SHP77 treated with DMSO at 0.1 percent for 48 hours (cell line): ENCODE measurements around the gene EDARADD.
"Not testable (repeated sequence)": the region's sequence is repeated elsewhere in the genome, so short reads cannot be mapped to it uniquely, and the experiment has no call there.

Source experiments
- DNase-seq: peaks from one replicate; lab custom pipeline; 2025; lab: John Stamatoyannopoulos, UW

The EDARADD gene

DNA sequence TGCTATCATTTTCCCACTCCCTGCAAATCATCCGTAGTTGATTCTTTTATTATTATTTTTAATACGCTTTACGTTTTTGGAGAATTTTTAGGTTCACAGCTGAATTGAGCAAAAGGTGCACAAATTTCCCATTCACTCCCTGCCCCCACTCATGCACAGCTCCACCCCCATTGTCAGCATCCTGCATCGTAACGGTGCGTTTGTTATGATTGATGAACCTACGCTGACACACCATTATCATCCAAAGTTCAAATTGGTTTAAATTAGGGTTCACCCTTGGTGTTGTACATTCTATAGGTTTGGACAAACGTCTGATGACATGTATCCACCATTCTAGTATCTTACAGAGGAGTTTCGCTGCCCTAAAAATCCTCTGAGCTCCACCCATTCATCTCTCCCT is 44.5 kb downstream of the EDARADD start:
- no peak for DNase-seq

GRCh38 chr1:236440373-236440772 is 46.3 kb downstream of the EDARADD start:
- DNase-seq, result no peak

DNA sequence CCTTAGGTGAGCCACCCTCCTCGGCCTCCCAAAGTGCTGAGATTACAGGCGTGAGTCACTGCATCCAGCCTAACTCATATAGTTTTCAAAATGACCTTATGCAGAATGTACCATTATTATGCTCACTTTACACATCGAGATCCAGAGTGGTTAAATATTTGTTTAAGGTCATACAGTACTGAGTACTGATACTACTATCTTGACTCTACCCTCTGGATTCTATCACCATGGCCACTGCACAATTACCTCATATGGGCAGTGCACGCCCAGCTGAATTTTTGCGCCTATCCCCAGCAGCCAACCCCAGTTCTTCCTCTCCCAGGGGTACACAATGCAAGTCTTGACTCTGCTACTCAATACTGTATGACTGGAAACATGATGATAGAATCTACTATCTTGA is 56.7 kb downstream of the EDARADD start:
- no peak for DNase-seq

DNA sequence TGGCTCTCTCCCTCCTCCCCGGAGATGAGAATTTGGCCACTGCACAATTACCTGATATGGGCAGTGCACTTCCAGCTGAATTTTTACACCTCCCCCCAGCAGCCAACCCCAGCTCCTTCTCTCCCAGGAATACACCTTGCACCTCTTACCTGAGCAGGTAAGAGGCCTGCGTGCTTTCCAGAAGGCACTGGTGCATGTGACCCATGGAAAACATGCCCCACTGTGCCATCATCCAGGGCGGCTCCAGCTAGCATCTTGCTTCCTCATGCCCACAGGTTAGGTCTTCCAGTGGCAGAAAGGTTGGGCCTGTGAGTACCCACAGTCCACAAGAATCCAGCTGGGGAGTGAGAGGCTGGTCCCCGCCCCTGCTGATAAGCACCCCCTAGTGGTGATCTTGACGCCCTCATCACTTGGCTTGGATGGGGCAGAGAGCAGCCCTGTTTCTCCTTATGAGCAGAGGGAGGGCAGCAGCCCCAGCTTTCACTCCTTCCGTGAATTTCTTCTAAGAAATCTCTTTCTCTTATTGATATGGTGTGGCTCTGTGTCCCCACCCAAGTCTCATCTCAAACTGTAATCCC is 57.8 kb downstream of the EDARADD start:
- no peak for DNase-seq

DNA sequence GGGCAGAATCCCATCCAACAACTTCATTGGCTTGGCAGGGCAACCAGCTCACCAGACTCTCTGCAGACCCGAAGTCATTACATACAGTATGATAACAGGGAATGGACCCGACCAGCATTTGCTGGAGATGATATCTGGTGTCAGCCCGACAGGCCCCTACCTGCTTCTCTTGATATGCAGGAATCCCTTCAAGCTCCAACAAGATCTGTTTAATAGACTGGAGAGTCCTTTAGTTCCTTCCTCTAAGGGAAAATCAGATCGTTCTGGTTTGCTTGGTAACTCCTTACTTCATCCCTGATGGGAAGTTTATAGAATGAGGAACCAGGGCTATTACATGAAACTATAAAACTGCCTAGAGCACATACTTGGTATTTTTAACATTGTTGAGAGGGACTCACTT is 61.2 kb downstream of the EDARADD start:
- DNase-seq, result no peak

DNA sequence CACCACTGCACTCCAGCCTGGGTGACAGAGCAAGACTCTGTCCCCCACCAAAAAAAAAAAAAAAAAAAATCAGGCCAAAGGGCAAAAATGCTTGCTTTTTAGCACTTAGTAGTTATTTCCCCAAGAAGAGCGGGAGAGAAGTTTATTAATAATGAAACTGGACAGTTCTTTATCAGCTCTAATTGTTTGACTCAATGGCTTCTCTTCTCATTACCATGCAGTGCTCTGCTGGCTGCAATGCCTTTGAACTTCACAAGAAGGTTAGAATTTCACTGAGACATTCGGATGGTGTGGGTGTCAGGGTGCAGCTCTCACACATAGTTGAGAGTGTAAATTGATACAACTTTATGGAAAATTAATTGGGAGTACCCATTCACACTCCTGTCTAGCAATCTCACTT is 63.7 kb downstream of the EDARADD start:
- DNase-seq, result no peak

GRCh38 chr1:236458996-236459395 is 64.9 kb downstream of the EDARADD start:
- no peak for DNase-seq

DNA sequence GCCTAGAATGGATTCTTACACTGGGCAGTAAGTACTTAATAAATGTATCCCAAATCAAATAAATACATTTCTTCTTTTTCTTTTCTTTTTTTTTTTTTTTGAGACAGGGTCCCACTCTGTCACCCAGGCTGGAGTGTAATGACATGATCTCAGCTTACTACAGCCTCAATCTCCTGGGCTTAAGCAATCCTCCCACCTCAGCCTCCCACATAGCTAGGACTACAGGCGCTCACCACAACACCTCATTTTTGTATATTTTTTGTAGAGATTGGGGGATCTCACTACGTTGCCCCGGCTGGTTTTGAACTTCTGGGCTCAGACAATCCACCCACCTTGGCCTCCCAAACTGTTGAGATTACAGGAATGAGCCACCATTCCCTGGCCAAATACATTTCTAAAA is 66.0 kb downstream of the EDARADD start:
- DNase-seq, result no peak

DNA sequence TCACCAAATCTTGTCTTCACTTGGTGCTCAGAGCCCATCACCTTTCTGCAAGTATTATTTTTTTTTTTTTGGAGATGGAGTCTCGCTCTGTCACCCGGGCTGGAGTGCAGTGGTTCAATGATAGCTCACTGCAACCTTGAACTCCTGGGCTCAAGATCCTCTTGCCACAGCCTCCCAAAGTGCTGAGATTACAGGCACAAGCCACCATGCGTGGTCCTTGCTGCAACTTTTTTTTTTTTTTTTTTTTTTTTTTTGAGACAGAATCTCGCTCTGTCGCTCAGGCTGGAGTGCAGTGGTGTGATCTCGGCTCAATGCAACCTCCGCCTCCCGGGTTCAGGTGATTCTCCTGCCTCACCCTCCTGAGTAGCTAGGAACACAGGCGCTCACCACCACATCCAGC is 70.1 kb downstream of the EDARADD start:
- not testable (repeated sequence) for DNase-seq

DNA sequence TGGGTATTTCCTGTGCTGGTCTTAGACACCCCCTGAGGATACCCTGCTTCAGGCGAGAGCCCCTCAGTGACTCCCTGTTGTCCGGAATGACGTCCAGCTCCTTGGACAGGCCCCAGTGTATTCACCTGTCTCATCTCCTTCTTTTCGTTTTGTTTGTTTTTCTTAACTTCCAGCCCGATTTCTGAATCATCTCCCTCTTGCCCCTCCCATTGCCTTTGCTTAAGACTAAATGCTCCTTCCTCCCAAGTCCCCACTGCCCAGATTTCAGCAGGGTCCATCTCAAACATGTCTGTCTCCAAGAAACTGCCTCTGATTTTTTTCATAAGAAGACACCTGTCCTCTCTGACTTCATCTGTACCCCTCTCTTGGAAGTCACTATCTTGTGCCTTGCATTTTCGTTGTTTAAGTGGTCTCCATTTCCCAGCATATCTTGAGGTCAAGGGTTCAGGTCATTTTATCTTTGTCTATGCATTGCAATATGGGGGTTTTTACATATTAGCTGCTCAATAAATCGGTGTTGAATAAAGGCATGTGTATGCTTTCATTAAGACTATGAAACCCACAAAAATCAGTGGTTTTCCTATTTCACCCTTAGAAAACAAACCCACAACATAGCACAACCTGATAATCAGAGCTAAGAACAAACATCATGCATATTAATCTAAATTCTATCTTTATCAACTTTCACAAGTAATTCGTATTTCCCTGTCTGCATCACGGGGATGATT is 71.3 kb downstream of the EDARADD start:
- no peak for DNase-seq

GRCh38 chr1:236465959-236466303 is 71.8 kb downstream of the EDARADD start:
- DNase-seq, result no peak

DNA sequence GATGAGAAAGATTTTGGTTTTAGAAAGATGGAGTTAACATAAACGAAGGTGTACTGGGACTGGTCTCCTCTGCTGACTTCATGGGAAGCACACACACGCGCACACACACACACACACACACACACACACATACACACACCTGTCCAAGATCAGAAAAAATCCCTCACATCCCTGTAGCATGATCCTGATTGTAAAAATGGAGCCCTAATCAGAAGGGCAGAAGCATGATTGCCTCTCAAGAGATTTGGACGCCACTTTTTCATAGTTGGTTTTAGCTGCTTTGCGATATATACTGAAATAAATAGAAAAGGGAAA is 73.2 kb downstream of the EDARADD start:
- DNase-seq, result no peak

DNA sequence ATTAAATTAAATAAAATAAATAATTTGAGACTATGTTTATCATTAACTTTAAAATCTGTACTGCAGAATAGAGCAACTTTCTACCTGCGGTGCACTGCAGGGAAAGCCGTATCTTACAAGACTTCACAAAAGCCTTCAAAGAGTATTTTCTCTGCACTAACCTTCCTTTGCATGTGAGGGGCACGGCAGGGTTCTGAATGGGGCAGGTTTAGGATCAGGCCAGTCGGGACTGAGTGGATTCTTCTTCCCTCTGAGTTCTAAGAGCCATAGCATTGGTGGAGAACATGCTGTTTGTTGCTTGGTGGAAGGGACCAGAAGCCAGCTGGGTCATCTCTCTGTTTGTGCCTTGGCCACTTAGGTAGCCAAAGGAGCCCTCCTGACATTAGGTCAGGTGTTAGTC is 74.5 kb downstream of the EDARADD start:
- DNase-seq, result no peak

GRCh38 chr1:236469466-236469865 is 75.4 kb downstream of the EDARADD start:
- DNase-seq, result no peak

GRCh38 chr1:236471096-236471495 is 77.0 kb downstream of the EDARADD start:
- DNase-seq, result no peak

GRCh38 chr1:236471653-236472052 is 77.6 kb downstream of the EDARADD start:
- DNase-seq, result no peak

DNA sequence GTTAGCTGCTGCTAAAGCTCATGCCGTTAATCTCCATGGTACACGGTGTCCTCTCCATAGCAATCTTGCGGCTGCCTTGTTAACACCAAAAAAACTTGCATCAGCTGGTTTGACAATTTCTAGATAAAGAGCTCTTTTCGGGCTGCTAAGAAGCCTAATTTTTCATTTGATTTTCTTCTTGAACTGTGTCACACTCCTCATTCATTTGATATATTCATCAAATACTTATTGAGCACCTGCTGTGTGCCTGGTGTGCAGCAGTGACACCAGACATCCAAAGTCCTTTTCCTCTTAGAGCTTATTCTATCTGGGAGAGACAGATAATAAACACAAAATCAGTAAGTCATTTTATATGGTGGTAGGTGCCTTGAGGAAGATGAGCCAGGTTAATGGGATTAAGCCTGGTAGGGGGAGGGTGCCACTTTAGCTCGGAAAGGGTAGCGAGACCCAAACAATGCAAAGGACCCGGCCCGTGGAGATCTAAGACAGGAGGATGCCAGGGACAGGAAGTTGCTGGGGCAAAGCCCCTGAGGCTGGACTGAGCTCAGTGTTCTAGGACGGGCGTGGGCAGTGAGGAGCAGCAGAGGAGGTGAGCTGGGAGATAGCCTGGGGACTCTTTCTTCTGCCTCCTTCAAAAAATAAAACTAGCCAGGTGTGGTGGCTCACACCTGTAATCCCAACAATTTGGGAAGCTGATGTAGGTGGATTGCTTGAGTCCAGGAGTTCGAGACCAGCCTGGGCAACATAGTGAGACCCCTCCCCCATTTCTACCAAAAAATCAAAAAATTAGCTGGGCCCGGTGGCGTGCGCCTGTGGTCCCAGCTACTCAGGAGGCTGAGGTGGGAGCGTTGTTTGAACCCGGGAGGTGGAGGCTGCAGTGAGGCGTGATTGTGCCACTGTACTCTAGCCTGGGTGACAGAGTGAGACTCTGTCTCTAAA is 79.0 kb downstream of the EDARADD start:
- DNase-seq, result no peak

DNA sequence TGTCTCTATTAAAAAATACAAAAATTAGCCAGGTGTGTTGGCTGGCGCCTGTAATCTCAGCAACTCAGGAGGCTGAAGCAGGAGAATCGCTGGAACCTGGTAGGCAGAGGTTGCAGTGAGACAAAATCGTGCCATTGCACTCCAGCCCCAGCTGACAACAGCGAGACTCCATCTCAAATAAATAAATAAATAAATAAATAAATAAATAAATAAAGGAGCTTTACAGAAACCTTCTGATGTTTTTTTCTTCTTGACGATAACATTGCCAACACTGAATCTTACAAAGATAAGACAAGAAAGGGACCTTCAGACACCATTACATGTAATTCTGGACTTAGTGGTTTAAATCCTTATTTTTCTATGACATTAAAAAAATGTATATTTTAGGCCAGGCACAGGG is 81.9 kb downstream of the EDARADD start:
- no peak for DNase-seq

DNA sequence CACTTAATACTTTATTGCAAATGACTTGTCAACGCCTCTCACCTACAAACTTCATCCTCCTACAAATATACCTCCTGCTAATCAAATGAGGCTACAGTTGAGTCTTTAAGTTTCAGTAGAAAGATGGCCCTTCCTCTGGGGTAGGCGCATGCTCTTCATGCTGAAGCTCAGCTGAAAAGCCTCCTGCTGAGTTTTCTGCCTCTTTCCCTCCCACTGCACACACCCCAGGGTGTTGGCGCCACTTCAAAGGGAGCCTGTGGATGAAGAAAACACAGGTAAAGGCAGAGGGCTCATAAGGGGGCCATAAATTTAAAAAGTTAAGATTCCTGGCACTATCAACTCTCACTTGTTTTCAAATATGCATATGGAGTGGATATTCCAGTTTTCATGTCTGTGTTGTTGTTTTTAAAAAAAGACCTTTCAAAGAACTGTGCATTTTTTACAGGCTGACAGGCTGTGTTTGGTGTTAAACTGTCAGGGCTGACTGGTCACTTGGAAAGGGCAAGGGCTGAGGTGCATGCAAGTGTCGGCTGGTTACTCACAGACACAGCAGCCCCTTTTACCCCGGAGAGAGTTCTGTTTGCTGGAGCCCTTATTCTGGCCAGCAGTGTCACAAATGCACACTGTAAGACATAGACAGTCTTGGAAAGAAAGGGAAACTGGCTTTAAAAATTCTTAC is 86.8 kb downstream of the EDARADD start:
- no peak for DNase-seq

DNA sequence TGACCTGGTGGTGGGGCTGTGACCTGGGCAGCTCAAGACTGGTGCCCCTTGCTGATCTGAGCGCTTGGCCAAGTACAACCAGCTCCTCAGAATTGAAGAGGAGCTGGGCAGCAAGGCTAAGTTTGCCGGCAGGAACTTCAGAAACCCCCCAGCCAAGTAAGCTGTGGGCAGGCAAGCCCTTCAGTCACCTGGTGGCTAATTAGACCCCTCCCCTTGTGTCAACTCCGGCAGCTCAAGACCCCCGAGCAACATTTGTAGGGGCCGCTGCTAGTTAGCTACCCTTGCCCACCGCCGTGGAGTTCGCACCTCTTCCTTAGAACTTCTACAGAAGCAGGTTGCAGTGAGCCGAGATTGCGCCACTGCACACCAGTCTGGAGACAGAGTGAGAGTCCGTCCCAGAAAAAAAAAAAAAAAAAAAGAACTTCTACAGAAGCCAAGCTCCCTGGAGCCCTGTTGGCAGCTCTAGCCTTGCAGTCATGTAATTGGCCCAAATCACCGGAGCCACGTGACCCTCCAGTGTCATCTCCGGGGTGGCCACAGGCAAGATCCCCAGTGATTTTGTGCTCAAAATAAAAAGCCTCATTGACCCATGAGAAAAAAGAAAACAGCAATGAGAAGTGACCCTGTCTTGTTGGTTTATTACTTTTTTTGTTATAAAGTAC is 90.4 kb downstream of the EDARADD start:
- DNase-seq, result no peak

DNA sequence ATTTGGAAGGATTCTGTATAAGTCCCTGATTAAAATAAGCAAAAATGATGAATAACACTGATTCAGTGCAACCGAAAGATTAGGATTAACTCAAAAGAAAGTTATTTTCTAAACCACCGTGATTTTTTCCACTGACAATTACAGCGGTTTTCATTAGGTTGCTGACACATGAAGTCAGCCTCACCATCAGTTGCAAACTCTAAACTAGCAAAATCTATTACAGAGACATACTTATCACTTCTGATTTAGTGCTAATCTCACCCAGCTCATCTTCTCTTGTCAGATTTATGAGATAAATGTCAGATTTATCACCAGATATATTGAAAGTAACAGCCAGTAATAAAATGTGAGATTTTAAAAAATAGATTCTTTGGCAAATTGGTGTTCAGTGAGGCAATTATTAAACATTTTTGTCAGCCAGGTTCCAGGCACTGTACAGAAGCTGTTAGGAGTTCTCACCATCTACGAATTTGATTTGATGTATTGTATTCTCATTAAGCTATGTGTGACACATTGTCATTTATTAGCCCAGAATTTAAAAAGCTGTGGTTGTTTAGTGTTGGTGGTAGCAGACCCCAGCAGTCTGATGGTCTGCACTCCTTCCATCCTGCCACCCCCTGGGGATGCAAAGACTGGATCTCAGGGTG is 92.4 kb downstream of the EDARADD start:
- DNase-seq, result no peak

DNA sequence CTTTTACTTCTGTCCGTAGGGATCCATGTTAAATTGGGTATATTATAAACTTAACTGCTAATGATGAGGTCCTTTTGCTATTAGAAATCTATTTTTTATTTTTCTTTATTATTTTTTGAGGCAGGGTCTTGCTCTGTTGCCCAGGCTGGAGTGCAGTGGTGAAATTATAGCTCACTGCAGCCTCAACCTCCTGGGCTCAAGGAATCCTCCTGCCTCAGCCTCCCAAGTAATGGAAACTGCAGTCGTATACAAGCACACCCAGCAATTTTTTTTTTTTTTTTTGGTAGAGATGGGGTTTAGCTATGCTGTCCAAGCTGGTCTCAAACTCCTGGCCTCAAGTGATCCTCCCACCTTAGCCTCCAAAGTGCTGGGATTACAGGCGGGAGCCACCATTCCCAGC is 95.1 kb downstream of the EDARADD start:
- DNase-seq, result not testable (repeated sequence)
